GM23248 (cell line): ENCODE data around the gene FHOD3.

Experiments used
- EZH2 ChIP-seq: fragments of 200-600 bp; sonication (generic); IDR thresholded peaks from 2 replicates; pipeline ENCODE4 v1.6.1; 2018; ENCODE audit warnings: antibody characterized with exemption, mild to moderate bottlenecking; ENCODE audit not compliant: insufficient read depth, poor library complexity, severe bottlenecking
- EZH2phosphoT487 ChIP-seq: fragments of 200-600 bp; sonication (generic); IDR thresholded peaks from 2 replicates; pipeline ENCODE4 v1.6.1; 2018; ENCODE audit warnings: antibody characterized with exemption, moderate library complexity, mild to moderate bottlenecking, low read depth; ENCODE audit not compliant: insufficient read depth

GRCh38 chr18:36777566-36777965 is 480.1 kb downstream of the FHOD3 start:
- no peak for TF ChIP-seq EZH2
- no peak for TF ChIP-seq EZH2phosphoT487
